ENCODE results near the gene PDE5A. TPM values are rescaled to one million over a fixed set of nuclear protein-coding genes. Genes with fewer than 3 reads are reported as not detected.

Gene PDE5A
- total and polyA plus RNA-seq, 2 experiments from 2014 or later = 2.3 to 19.3 TPM

- Histone ChIP-seq H3K27ac (no peak overlapping the region), H3K27me3 (no peaks in the 10 kb centered on the region), H3K9me3 (ENCODE audit: low read depth) (no peaks in the 10 kb centered on the region), H3K4me1 (ENCODE audit: low read depth) (no peaks in the 10 kb centered on the region), H3K4me3 (no peak overlapping the region), H3K36me3 (peaks cover 37% of the 10 kb centered on the region)
- peak in 1 of 2 donors; percentile 18 for DNase-seq (ENCODE audit: low read depth in 1 of 2, low spot score in 1 of 2)
- no peak for TF ChIP-seq CTCF (IDR thresholded peaks at IDR 0.05; ENCODE audit: low read depth, low read length)
These were observed 118.0 kb downstream of the PDE5A start for GRCh38 chr4:119510395-119511149.

DNA sequence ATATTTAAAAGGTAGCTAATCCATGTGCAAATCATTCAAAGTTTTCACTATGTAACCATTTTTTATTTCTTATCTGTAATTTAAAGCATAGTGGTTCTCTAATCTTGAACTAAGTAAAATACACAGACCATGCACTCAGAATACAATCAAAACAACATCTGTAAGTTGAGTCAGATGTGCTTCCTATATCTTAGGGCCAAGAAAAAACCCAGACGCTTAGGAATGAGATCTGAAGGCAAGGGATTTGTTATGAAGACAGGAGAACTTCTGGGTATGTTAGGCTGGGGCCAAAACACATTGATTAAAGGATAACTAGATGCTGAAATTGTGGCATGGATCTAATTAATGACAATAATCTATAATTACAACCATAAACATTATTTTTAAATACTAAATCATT is 120.3 kb downstream of the PDE5A start:
- Histone ChIP-seq H3K4me1 (ENCODE audit: low read depth) (no peaks in the 10 kb centered on the region), H3K36me3 (peaks cover 31% of the 10 kb centered on the region), H3K9me3 (ENCODE audit: low read depth) (no peaks in the 10 kb centered on the region), H3K27ac (no peak overlapping the region), H3K27me3 (no peaks in the 10 kb centered on the region), H3K4me3 (no peak overlapping the region)
- peak in 1 of 2 donors; percentile 8 for DNase-seq (ENCODE audit: low read depth in 1 of 2, low spot score in 1 of 2)
- TF ChIP-seq CTCF (IDR thresholded peaks at IDR 0.05; ENCODE audit: low read depth, low read length) = no peak

- TF ChIP-seq CTCF (IDR thresholded peaks at IDR 0.05; ENCODE audit: low read depth, low read length) = no peak
- no peak overlapping the region for H3K27ac ChIP-seq
- peaks cover 24% of the 10 kb centered on the region for H3K36me3 ChIP-seq
- H3K9me3 ChIP-seq (ENCODE audit: low read depth) = no peaks in the 10 kb centered on the region
- H3K4me1 ChIP-seq (ENCODE audit: low read depth) = no peaks in the 10 kb centered on the region
- no peak overlapping the region for H3K4me3 ChIP-seq
- no peaks in the 10 kb centered on the region for H3K27me3 ChIP-seq
- DNase-seq (ENCODE audit: low read depth in 1 of 2, low spot score in 1 of 2) = peak in 1 of 2 donors; percentile 8
These were observed 121.8 kb downstream of the PDE5A start for GRCh38 chr4:119506806-119507205.

DNA sequence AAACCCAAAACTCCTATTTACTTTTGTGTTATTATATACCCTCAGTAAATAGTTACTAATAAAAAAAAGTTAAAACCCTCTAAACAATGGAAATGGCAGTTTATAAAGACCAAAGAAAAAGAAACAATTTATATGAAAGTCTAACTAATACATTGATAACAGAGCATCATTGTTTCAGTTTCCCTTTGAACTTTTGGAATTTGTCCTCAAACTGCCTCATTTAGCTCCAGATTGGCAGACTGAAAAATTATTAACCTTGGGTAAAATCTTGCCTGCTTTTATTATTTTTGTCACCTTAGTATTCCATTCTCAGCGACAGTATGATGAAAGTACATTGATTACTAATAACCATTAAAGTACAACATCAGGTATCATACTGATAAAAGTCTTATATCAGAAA is 124.0 kb downstream of the PDE5A start:
- Histone ChIP-seq H3K4me3 (no peak overlapping the region), H3K27ac (no peak overlapping the region), H3K9me3 (ENCODE audit: low read depth) (no peaks in the 10 kb centered on the region), H3K27me3 (no peaks in the 10 kb centered on the region), H3K4me1 (ENCODE audit: low read depth) (no peaks in the 10 kb centered on the region), H3K36me3 (peaks cover 40% of the 10 kb centered on the region)
- no peak for DNase-seq (ENCODE audit: low read depth in 1 of 2, low spot score in 1 of 2)
- TF ChIP-seq CTCF (IDR thresholded peaks at IDR 0.05; ENCODE audit: low read depth, low read length) = no peak

DNA sequence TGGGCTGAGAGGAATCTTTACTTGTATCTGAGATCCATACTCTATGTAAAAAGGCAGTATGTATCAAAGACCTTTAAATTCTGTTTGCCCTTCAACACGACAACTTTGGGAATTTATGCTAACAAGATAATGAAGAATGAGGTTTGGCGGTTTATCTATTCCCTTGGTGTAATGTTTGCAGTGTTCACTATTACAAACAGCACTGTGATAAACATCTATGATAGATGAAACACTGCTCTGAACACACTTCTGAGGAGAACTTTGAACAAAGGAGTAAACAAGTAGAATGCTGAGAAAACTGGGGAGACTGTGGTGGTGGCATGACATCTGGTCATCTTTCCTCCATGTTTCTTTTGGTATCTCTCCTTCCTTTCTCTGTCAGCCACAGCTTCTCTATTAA is 126.9 kb downstream of the PDE5A start:
- H3K36me3 ChIP-seq = peaks cover 60% of the 10 kb centered on the region
- no peaks in the 10 kb centered on the region for H3K9me3 ChIP-seq (ENCODE audit: low read depth)
- H3K4me3 ChIP-seq = no peak overlapping the region

More for the DNA sequence above, 126.9 kb downstream of the PDE5A start:
- DNase-seq (ENCODE audit: low read depth in 1 of 2, low spot score in 1 of 2) = no peak
- no peak overlapping the region for H3K27ac ChIP-seq
- no peaks in the 10 kb centered on the region for H3K27me3 ChIP-seq
- TF ChIP-seq CTCF (IDR thresholded peaks at IDR 0.05; ENCODE audit: low read depth, low read length) = no peak
- H3K4me1 ChIP-seq (ENCODE audit: low read depth) = no peaks in the 10 kb centered on the region
